ENCODE measurements around the gene RPS2.
"Not testable (repeated sequence)": the region's sequence is repeated elsewhere in the genome, so short reads cannot be mapped to it uniquely, and the experiment has no call there.

RPS2 gene

DNA sequence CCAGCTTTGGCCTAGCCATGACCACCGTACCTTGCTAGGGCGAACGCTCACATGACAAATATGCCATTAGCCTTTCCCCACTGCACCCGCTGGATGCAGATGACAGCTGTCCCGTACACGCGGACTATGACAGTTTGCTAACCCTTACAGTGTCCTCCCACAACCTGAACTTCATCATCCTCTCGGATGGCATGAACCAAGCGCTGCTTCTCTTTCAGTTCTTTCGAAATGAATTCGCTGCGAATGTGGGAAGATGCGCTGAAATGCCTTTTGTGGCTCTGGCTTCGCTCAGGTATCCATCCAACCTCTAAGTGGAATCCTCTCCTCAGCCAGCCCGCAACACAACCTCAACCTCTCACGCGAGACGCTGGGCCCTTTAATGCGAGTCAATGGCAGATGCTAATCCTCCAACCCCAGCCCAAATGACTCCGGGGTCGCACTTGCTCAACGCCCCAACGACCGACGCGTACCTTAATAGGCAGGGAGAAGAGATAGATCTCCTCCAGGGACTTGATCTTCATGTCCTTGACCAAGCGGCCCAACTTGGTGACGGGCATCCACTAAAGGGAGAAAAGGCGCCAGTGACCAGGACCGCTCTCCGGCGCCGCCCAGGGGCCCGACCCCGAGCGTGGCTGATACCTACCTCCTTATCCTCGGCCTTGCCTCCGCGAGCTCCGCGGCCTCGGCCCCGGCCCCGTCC is 670 bp downstream of the RPS2 start:
- peak overlapping the region; percentile 82 for H3K4me3 ChIP-seq (ENCODE audit: low read depth, low read length)
- no peak for DNase-seq
- no peaks in the 10 kb centered on the region for H3K9me3 ChIP-seq (ENCODE audit: severe bottlenecking)
- peak overlapping the region; percentile 92 for H3K27ac ChIP-seq
- no peaks in the 10 kb centered on the region for H3K27me3 ChIP-seq (ENCODE audit: insufficient read depth, low read depth, severe bottlenecking)
- TF ChIP-seq, protein P1, sequence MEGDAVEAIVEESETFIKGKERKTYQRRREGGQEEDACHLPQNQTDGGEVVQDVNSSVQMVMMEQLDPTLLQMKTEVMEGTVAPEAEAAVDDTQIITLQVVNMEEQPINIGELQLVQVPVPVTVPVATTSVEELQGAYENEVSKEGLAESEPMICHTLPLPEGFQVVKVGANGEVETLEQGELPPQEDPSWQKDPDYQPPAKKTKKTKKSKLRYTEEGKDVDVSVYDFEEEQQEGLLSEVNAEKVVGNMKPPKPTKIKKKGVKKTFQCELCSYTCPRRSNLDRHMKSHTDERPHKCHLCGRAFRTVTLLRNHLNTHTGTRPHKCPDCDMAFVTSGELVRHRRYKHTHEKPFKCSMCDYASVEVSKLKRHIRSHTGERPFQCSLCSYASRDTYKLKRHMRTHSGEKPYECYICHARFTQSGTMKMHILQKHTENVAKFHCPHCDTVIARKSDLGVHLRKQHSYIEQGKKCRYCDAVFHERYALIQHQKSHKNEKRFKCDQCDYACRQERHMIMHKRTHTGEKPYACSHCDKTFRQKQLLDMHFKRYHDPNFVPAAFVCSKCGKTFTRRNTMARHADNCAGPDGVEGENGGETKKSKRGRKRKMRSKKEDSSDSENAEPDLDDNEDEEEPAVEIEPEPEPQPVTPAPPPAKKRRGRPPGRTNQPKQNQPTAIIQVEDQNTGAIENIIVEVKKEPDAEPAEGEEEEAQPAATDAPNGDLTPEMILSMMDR (IDR thresholded peaks at IDR 0.05; ENCODE audit: low read depth, low read length): peak; percentile 35; the same call in 1 of the 2 replicates
- peaks cover 43% of the 10 kb centered on the region for H3K36me3 ChIP-seq

DNA sequence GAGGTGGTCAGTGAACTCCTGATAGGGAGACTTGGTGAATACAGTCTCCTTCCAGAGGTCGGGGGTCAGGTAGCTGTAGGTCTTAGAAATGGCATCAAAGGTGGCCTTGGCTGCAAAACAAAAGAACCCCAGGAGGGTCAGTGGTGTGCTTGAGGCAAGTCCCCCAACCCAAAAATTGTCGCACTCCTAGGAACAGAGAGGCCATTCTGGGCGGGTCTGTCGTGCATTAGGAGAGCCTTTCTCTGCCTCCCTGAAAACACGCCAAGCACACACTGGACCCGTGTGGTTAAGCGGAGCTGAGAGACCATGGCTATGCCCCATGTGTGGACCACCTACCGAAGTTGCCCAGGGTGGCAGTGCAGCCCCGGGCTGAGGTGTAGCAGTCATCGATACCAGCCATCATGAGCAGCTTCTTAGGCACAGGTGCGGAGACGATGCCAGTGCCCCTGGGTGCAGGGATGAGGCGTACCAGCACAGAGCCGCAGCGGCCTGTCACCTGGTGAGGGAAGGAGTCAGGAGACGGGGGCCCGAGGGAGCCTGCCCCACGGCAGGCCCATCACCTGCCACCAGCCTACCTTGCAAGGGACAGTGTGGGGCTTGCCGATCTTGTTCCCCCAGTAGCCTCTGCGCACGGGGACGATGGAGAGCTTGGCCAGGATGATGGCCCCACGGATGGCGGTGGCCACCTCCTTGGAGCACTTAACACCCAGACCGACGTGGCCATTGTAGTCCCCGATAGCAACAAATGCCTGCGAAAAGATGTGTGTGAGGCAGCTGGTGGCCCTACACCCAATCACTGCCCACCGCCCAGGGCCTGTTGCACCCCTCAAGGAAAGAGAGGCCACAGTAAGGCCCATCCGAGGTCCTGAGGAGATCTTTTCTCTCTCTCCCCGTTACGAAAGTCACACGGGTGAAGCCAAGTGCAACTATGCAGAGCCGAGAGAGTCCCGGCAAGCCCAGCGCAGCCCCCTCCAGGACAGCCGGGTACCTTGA is 2.2 kb downstream of the RPS2 start:
- H3K4me3 ChIP-seq (ENCODE audit: low read depth, low read length); H3K27me3 ChIP-seq (ENCODE audit: insufficient read depth, low read depth, severe bottlenecking); DNase-seq; H3K9me3 ChIP-seq (ENCODE audit: severe bottlenecking): not testable (repeated sequence)
- peak overlapping the region; percentile 92 for H3K27ac ChIP-seq
- H3K36me3 ChIP-seq: peaks cover 43% of the 10 kb centered on the region

DNA sequence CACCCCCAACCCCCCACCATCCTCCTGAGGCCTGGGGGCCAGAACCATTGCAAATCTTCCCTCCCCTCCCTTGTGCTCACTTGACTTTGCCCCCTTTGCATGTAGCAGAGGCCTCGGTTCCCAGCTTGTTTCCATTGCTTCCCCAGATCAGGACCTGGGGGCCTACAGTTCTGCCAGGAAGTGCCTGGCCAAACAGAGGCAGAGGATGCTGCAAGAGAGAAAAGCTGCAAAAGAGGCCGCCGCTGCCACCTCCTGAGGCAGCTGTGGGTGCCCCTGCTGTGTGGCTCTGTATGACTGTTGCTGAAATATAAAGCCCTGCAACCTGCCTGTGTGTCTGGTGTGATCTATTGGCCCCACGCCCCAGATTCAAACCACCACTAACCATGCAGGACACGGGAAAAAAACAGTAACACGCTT is 3.0 kb downstream of the RPS2 start:
- no peak for DNase-seq
- TF ChIP-seq, protein P1 (IDR thresholded peaks at IDR 0.05; ENCODE audit: low read depth, low read length): no peak
- Histone ChIP-seq H3K4me3 (ENCODE audit: low read depth, low read length) (no peak overlapping the region), H3K27me3 (ENCODE audit: insufficient read depth, low read depth, severe bottlenecking) (no peaks in the 10 kb centered on the region), H3K27ac (no peak overlapping the region; the same call in 1 of the 2 replicates), H3K36me3 (peaks cover 43% of the 10 kb centered on the region), H3K9me3 (ENCODE audit: severe bottlenecking) (no peaks in the 10 kb centered on the region)

DNA sequence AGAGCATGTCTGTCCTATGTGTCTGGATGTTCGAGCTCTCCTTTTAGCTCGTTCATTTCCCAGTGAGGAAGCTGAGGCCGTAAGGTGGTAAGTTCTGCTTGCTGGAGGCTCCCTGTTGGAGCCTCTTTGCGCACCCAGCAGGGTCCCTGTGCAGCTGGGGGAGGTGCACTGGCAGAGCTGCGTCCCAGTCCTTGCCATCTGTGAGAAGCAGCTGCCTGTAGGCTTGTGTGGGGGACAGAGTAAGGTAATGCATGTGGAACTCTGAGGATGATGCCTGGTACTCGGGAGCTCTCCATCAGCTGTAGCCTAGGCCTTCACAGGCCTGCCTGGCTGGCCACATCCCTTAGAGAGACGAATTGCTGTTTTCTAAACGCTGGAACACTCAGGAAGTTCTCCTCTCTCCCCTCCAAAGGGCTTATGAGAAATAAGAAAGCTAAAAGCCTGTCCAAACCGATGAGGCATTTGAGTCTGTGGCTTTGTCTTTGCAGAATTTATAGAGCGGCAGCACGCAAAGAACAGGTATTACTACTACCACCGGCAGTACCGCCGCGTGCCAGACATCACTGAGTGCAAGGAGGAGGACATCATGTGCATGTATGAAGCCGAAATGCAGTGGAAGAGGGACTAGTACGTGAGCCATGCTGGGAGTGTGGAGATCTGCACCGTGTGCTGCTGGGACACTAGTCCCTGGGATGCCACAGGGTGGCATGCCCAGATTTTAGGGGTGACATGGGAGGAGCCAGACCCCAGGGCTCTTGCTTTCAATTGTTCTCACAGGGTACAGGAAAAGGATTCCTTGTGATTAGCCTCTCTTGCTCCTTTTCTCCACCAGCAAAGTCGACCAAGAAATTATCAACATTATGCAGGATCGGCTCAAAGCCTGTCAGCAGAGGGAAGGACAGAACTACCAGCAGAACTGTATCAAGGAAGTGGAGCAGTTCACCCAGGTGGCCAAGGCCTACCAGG is 3.7 kb downstream of the RPS2 start:
- Histone ChIP-seq H3K36me3 (peaks cover 43% of the 10 kb centered on the region), H3K9me3 (ENCODE audit: severe bottlenecking) (no peaks in the 10 kb centered on the region), H3K4me3 (ENCODE audit: low read depth, low read length) (peak overlapping the region; percentile 67), H3K27ac (peak overlapping the region; percentile 79), H3K27me3 (ENCODE audit: insufficient read depth, low read depth, severe bottlenecking) (no peaks in the 10 kb centered on the region)
- DNase-seq: peak; percentile 72
- TF ChIP-seq, protein P1 (IDR thresholded peaks at IDR 0.05; ENCODE audit: low read depth, low read length): no peak

DNA sequence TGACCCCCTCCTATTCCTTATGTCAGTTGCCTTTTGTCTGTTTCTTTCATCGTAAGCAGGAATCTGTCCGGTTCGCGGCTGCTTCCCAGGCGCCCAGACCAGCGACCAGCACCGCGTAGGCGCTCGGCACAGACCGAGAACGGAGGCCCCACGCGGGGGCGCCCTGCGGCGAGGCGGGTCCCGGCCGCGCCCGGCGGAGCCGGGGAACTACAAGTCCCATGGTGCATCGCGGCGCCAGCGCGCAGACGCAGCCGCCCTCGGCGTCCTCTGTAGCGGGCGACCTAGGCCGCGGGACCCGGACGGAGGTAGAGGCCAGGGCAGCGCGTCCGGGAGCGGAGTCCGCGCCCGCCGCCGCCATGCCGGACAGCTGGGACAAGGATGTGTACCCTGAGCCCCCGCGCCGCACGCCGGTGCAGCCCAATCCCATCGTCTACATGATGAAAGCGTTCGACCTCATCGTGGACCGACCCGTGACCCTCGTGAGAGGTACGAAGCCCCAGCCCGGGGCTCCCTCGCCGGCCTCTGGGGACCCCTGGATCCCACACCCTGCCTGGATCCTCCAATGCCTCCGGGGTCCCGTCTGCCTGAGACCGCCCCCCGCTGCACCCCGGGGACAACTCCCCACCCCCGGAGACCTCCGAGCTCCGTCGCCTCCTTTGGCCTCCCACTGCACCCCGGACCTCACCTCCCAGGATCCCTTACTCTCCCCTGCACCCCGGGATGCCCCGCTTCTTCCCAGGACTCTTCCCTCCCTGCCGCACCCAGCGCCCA is 5.2 kb downstream of the RPS2 start, which contains the start of gene NDUFB10:
Gene NDUFB10 (plus strand): TSS at position 270 of the 771 bp plus-strand sequence. CDS start 87 bp downstream, at position 357.
- Histone ChIP-seq H3K27ac (peak within 1 kb of the TSS; percentile 79), H3K36me3 (peaks cover 38% of the 10 kb centered on the region), H3K9me3 (ENCODE audit: severe bottlenecking) (no peaks in the 10 kb centered on the region), H3K27me3 (ENCODE audit: insufficient read depth, low read depth, severe bottlenecking) (no peaks in the 10 kb centered on the region), H3K4me3 (ENCODE audit: low read depth, low read length) (peak within 1 kb of the TSS; percentile 67)
- TF ChIP-seq, protein P1 (IDR thresholded peaks at IDR 0.05; ENCODE audit: low read depth, low read length): peak; percentile 83
- peak; percentile 94 for DNase-seq

Measured in WERI-Rb-1 (cell line).